ENCODE measurements around the gene UQCRC2.
"Not testable (repeated sequence)": the region's sequence is repeated elsewhere in the genome, so short reads cannot be mapped to it uniquely, and the experiment has no call there.

The UQCRC2 gene

DNA sequence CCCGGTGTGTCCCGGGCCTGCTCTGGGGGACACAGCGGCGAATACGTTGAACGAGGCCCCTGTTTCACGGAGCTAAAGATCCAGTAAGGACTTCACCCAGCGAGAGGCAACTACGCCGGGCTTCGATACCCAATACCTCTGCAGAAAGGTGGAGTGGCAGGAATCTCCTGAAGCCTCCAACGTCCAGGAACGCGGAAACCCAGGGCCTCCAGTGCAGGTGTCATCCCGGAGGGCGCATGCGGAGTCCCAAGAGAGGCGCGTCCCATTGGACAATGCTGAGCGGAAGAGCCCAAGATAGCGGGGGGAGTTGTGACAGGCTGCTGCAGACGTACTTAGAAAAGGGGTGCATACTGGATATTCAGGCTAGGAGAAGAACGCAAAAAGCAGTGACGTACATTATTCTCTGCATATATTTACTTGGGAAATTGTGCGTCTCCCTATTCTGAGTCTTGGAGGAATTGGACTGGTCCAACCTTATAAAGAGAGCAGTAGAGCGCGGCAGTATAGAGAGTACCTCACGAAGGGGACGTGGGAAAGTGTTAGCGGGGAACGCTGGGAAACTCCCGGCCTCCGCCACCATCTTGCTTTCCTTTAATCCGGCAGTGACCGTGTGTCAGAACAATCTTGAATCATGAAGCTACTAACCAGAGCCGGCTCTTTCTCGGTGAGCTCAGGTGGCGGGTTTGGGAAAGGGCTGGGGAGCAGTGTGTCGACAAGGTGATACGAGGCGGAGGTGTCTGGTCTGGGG lies at the start of gene UQCRC2:
UQCRC2 (plus strand) TSS at position 569 of the 748 bp plus-strand sequence; CDS start at position 632, 63 bp downstream.
- peak; percentile 89 for DNase-seq

GRCh38 chr16:21932650-21933049 lies 20.5 kb upstream of the UQCRC2 start:
- not testable (repeated sequence) for DNase-seq

GRCh38 chr16:21933316-21933715 lies 19.8 kb upstream of the UQCRC2 start:
- DNase-seq = not testable (repeated sequence)

- not testable (repeated sequence) for DNase-seq
Observed at GRCh38 chr16:21933790-21934189, 19.4 kb upstream of the UQCRC2 start.

- not testable (repeated sequence) for DNase-seq
Observed at GRCh38 chr16:21936216-21936615, 16.9 kb upstream of the UQCRC2 start.

- DNase-seq = no peak
Observed at GRCh38 chr16:21937336-21937829, 15.8 kb upstream of the UQCRC2 start.

GRCh38 chr16:21940570-21940969 lies 12.6 kb upstream of the UQCRC2 start:
- no peak for DNase-seq

GRCh38 chr16:21943571-21943970 lies 9.6 kb upstream of the UQCRC2 start:
- no peak for DNase-seq

- no peak for DNase-seq
Observed at GRCh38 chr16:21946889-21947635, 6.1 kb upstream of the UQCRC2 start.

DNA sequence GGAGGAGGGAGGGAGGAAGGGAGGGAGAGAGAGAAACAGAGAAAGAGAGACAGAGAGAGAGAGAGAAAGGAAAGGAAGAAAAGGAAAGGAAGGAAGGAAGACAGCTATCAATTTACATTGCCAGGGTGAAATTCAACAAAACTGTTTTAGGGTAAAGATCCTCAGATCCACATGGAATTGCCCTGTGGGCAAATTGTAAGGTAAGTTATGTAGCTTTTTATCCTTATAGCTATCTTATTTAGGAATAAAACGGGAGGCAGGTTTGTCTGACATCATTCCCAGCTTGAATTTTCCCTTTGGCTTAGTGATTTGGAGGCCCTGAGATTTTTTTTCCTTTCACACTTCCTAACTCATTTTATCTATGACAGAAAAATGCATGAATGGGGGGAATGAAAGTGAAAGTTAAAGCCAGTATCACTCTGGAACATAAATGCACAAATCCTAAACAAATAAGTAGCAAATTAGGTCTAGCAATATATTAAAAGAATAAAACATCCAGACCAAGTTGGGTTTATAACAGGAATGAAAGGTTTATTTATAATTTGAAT lies 3.4 kb upstream of the UQCRC2 start:
- DNase-seq = no peak

- DNase-seq = no peak
Observed at GRCh38 chr16:21950782-21951521, 2.2 kb upstream of the UQCRC2 start.

GRCh38 chr16:21952040-21952792 lies 945 bp upstream of the UQCRC2 start:
- peak; percentile 80 for DNase-seq

- DNase-seq = no peak
Observed at GRCh38 chr16:21953541-21953902, 361 bp downstream of the UQCRC2 start.

DNA sequence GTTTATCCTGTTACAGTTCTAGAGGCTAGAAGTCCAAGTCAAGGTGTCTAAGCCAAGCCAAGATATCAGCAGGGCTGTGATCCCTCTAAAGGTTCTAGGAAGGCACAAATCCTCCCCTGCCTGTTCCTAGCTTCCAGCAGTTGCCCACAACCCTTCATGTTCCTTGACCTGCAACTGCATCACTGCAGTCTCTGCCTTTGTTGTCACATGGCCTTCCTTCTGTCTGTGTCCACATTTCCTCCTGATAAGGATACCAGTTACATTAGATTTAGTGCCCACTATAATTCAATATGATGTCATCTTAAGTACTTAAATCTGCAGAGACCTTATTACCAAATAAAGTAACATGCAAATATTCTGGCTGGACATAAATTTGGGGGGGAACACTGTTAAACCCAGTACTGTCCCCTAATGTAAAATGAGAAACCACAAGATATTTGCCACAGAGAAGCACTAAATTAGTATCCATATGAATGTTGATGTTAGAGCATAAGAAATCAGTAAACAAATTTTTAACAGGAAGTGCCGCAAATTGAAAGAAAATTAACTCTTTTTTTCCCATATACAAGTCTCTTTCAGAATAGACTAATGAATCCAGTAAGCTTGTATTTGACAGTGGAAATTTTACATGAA lies 4.7 kb downstream of the UQCRC2 start:
- DNase-seq = no peak

GRCh38 chr16:21959050-21959449 lies 5.9 kb downstream of the UQCRC2 start:
- no peak for DNase-seq

- no peak for DNase-seq
Observed at GRCh38 chr16:21962475-21962874, 9.3 kb downstream of the UQCRC2 start.

- no peak for DNase-seq
Observed at GRCh38 chr16:21963887-21964286, 10.7 kb downstream of the UQCRC2 start.

GRCh38 chr16:21964353-21964752 lies 11.2 kb downstream of the UQCRC2 start:
- DNase-seq = no peak

DNA sequence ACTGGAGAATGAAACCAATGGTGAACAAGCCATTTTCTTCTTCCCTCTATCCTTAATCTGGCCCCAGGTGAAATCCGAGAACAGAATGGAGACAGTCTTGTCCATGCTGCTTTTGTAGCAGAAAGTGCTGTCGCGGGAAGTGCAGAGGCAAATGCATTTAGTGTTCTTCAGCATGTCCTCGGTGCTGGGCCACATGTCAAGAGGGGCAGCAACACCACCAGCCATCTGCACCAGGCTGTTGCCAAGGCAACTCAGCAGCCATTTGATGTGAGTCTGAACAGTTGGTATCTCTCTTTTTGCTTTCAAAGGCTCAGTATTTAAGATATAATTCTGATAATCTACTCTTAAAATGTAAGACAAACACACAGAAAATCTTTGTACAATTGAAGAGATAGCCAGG lies 18.7 kb downstream of the UQCRC2 start:
- no peak for DNase-seq

DNA sequence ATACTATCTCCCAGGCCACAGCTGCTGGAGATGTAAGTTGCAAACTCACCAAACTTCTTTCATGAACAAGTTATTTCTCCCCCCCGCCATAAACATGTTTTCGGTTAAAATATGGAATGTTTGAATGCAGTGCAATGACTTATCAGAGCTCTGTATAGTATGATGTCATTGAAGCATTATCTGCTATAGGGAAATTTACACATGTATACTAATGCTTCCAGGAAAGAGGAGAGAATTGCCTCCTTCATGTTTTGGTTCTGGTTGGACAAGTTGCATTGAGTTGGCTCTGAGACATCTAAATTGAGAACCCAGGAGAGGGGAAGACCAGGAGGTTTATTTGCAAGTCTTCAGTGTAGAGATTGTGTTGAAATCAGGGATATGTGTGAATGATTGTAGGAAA lies 20.8 kb downstream of the UQCRC2 start:
- DNase-seq = no peak

DNA sequence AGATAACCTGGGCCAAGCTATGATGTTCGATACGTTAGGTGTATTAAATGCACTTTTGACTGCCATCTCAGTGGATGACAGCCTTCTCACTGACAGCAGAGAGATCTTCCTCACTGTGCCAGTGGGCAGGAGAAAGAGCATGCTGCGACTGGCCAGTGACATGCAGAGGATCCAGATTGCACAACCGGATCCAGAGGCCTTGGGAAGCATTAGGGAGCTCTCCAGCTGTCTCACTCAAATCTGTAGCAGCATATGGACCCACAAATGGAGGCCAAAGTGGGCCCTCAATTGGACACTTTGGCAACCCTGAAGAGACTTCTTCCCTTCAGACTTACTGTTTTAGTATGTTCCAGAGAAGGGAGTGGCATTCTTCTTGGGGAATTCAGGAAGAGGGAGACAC lies 26.9 kb downstream of the UQCRC2 start:
- no peak for DNase-seq

- no peak for DNase-seq
Observed at GRCh38 chr16:21982108-21982507, 28.9 kb downstream of the UQCRC2 start.
